Fibroblast of gingiva (primary cell): ENCODE results near the gene TBC1D21.

Experiments used
- DNase-seq: peaks from one replicate; pipeline ENCODE4 v3.0.0-alpha.2; 2011; ENCODE audit warnings: low read depth

TBC1D21 gene

GRCh38 chr15:73908822-73909122 lies 35.4 kb downstream of the TBC1D21 start:
- DNase-seq: no peak

DNA sequence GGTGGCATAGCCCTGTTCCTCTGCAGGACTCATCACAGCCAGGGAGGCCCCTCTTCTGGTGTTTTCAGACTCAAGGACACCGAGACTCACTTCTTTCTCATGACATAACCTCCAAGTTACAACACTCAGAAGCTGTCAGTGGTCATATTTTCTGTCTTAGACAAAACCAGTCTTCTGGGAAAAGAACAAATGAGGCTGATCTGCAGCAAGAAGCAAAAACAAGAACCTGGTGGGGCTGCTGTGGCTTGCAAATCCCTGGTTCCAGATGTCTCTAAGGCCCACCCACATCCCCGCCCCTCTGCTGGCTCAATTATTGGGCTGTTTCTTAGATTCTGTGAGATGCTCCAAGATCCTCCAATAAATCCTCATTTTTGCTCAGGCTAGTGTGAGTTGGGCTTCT lies 36.3 kb downstream of the TBC1D21 start:
- DNase-seq: no peak

- no peak for DNase-seq
Observed at GRCh38 chr15:73910522-73911303, 37.3 kb downstream of the TBC1D21 start.

- no peak for DNase-seq
Observed at GRCh38 chr15:73912030-73912596, 38.7 kb downstream of the TBC1D21 start.

- DNase-seq: no peak
Observed at GRCh38 chr15:73914145-73914544, 40.8 kb downstream of the TBC1D21 start.

DNA sequence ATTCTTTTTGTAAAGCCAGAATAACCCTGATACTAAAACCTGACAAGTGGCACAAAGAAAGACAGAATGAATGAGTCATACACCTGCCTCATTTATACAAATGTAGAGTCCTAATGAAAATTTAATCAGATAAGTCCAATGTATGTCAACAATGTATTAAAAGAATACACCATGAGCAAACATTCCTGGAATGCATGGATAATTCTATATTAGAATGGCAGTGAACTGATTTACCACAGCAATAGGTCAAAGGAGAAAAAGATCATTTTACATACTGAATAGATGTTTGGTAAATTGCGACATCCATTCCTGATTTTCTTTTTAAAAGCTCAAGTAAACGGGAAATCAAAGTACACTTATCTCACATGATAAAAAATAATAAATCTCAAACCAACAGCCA lies 41.7 kb downstream of the TBC1D21 start:
- DNase-seq: no peak

- DNase-seq: no peak
Observed at GRCh38 chr15:73918784-73919183, 45.4 kb downstream of the TBC1D21 start.

GRCh38 chr15:73919706-73920105 lies 46.3 kb downstream of the TBC1D21 start:
- no peak for DNase-seq

DNA sequence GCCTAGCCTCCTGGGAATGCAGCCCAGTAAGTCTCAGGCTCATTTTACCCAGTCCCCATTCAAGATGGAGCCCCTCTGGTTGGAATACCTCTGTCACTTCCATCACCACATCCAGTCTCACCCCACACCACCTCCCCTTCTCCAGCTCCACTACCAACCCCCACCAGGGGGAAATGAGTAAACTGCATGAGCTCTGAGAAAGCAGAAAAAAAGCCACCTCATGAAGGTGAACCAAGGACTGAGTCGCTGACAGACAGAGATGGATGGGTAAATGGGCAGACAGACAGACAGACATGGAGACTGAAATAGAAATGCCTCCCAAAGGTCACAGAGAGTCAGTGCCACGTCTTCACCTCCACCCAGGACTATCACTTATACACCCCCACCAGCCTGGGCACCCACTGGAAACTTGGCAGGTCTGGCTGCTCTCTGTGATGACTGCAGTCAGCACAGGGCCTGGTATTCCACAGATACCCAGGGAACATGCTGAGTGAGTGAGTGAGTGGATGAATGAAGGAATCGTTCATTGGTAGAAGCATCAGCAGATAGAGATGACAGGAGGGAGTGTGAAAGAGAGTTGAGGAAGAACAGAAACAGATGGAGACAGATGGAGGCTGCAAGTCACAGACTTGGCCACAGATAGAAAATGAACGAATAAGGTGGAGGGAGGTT lies 48.0 kb downstream of the TBC1D21 start:
- no peak for DNase-seq

GRCh38 chr15:73922186-73923151 lies 49.1 kb downstream of the TBC1D21 start:
- peak; percentile 71 for DNase-seq

DNA sequence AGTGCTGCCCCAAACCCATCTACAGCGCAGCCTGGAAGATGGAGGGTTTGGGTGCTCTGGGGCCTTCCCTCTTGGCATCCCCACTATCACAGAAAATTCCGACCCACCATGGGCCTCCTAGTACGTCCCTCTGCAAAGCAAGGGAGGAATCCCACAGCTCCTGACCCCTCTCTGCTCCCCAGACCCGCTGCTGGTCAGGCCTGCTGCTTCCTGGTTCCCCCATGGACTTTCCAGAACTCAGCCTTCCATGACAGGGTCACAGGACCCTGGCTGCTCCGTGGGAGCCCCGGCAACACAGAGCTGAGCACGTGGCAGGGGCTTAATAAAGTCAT lies 49.8 kb downstream of the TBC1D21 start:
- DNase-seq: no peak

GRCh38 chr15:73923488-73924164 lies 50.3 kb downstream of the TBC1D21 start:
- DNase-seq: no peak

DNA sequence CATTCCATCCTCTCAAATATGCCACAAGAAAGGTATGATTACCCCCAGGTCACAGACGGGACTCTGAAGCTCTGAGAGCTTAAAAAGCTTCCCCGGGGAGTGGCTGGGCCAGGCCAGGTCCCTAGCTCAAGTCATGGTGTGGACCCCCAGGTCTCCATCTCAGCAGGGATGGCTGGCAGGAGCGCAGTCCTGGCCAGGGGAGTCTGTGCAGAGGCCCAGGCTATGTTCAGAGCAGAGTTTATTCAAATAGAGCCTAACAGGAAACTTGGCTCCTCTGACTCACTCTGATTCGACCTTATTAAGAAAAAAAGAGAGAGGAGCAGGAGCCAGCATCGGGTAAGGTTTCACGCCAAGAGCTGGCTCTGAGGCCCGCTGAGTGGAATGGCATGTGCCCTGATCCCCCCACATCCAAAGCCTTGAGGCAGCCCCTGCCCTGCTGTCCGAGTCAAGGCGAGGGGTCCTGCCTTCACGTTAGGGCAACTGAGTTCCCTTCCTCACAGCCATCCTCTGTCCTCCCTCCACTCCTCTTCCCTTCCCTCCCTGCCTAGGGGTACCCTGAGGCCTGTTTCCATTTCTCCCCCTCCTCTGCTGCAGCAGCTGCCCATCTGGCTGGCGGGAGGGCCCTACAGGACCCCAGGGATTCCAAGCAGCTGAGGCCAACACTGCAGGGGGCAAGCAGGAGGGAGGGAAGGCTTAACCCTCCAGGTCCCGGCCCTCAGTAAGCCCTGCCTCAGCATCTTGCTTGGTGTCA lies 51.0 kb downstream of the TBC1D21 start:
- peak; percentile 91 for DNase-seq

DNA sequence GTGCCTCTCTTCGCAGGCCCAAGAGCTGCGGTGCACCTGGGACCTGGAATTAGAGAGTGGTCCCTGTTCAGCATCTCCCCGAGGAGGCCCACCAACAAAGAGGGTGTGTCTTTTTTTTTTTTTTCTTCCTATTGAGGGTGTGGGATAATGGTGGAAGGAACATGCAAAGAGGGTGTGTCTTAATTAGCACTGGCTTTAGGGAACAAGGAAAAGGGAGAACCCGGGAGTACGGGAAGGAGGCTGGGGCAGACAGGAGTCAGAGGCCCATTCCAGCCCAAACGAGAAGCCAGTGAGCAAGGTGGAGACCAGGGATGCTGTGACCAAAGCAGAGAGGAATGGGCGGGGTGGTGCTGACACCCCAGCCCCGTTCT lies 52.5 kb downstream of the TBC1D21 start:
- no peak for DNase-seq

- peak; percentile 90 for DNase-seq
Observed at GRCh38 chr15:73926219-73927002, 53.0 kb downstream of the TBC1D21 start, which contains the start of gene LOXL1. TSS of gene LOXL1 (plus strand) at chr15:73926462. CDS start at chr15:73926784, 322 bp downstream.

DNA sequence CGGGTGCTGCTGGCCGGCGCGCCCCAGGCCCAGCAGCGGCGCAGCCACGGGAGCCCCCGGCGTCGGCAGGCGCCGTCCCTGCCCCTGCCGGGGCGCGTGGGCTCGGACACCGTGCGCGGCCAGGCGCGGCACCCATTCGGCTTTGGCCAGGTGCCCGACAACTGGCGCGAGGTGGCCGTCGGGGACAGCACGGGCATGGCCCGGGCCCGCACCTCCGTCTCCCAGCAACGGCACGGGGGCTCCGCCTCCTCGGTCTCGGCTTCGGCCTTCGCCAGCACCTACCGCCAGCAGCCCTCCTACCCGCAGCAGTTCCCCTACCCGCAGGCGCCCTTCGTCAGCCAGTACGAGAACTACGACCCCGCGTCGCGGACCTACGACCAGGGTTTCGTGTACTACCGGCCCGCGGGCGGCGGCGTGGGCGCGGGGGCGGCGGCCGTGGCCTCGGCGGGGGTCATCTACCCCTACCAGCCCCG lies 53.7 kb downstream of the TBC1D21 start:
- no peak for DNase-seq

DNA sequence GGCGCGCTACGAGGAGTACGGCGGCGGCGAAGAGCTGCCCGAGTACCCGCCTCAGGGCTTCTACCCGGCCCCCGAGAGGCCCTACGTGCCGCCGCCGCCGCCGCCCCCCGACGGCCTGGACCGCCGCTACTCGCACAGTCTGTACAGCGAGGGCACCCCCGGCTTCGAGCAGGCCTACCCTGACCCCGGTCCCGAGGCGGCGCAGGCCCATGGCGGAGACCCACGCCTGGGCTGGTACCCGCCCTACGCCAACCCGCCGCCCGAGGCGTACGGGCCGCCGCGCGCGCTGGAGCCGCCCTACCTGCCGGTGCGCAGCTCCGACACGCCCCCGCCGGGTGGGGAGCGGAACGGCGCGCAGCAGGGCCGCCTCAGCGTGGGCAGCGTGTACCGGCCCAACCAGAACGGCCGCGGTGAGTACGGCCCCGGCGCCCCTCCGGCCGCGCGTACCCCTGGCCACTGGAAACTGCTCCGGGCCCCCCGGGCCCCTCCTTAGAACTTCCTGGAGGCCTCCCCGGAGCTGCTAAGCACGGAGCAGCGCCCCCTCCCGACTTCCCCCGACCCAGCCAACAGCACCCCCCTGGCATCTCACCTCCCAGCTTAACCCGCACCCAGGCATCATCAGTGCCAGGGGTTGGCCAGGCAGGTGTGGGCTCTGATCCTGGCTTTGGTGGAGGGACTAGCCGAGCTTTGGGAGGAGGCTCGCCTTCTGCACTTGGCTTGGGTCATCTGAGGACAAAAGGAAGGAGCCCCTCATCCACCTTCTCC lies 54.3 kb downstream of the TBC1D21 start:
- DNase-seq: no peak

GRCh38 chr15:73928241-73928579 lies 54.8 kb downstream of the TBC1D21 start:
- peak; percentile 36 for DNase-seq

DNA sequence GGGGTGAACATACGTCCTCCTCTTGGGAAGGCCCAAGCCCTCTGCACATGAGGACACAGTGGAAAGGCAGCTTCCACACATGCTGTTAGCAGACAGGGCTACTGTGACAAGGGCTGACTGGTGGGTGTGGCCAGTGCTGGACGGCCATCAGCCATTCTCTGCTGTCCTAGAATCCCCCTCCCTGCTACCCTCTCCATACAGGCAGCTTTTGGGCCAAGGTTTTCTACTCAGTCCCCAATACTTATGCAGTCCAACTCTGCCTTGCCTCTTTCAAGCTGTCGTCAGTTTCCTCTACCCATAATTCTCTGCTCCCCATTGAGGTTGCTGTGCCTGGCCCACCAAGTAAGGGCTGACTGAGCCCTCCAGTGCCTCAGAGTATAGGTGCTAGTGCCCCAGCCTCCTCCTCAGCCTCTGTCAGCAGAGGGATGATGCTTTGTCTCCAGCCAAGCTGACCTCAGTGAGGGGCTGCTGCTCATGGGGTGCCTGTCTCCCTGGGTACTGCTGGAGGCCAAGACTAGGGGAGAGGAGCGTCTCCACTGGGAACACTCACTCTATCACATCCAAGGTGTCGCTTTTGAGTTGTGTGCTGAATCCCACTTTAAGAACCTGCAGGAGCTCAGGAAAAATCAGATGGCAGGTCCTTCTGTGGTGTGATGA lies 55.7 kb downstream of the TBC1D21 start:
- no peak for DNase-seq
